Mucosa of rectum (tissue), 2 donors: Measurements from ENCODE around the gene BARHL1.

ENCODE experiments used
- H3K27ac ChIP-seq, 2 donors: one replicate each; pipeline ENCODE4 v1.7.0; 2013; ENCODE audit warnings: inconsistent platforms in 2 of 2, low read depth in 2 of 2, low read length in 2 of 2
- H3K27me3 ChIP-seq, 2 donors: one replicate each; pipeline ENCODE4 v1.7.0; 2013; ENCODE audit warnings: low read length in 2 of 2; ENCODE audit not compliant: control insufficient read depth in 2 of 2, insufficient read depth in 2 of 2
- H3K36me3 ChIP-seq, 2 donors: one replicate each; pipeline ENCODE4 v1.7.0; 2013; ENCODE audit warnings: low read length in 2 of 2; ENCODE audit not compliant: control insufficient read depth in 2 of 2, insufficient read depth in 2 of 2
- H3K4me1 ChIP-seq, 2 donors: one replicate each; pipeline ENCODE4 v1.7.0; 2013; ENCODE audit warnings: low read length in 2 of 2, mild to moderate bottlenecking in 1 of 2; ENCODE audit not compliant: control insufficient read depth in 2 of 2, insufficient read depth in 2 of 2
- H3K4me3 ChIP-seq, 2 donors: one replicate each; pipeline ENCODE4 v1.7.0; 2013; ENCODE audit warnings: low read length in 2 of 2
- H3K9ac ChIP-seq, 2 donors: one replicate each; pipeline ENCODE4 v1.7.0; 2013; ENCODE audit warnings: low read length in 2 of 2, low read depth in 1 of 2, mild to moderate bottlenecking in 1 of 2
- H3K9me3 ChIP-seq, 2 donors: one replicate each; pipeline ENCODE4 v1.7.0; 2013; ENCODE audit warnings: low read length in 2 of 2; ENCODE audit not compliant: control insufficient read depth in 2 of 2
- donor health status: healthy.
- donor health status: Normal muscosa, but diverticular disease.

Gene BARHL1

DNA sequence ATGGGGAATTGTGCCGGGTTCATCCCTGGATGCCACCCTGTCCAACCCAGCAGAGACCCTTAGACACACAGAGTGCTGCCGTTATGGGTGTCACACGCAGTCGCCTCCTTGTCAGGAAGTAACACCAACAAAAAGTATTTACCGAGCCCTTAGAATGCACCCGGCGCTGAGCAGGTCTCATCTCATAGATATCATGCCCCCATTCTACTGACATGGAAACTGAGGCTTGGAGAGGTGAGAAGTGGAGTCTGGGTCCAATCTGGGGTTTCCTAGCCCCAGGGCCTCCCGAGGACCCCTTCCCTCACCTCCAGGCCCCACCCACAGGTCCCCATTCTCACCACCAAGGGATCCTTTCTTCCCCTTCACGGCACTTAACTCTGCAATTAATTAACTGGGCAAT lies 36.8 kb upstream of the BARHL1 start:
- H3K27me3 ChIP-seq = peaks cover 4 to 6% of the 10 kb centered on the region in 2 donors
- H3K27ac ChIP-seq = no peak overlapping the region
- H3K36me3 ChIP-seq = no peaks in the 10 kb centered on the region
- H3K9ac ChIP-seq = no peak overlapping the region
- peaks cover 0 to 9% of the 10 kb centered on the region in 2 donors for H3K4me1 ChIP-seq
- H3K9me3 ChIP-seq = no peaks in the 10 kb centered on the region
- no peak overlapping the region for H3K4me3 ChIP-seq

DNA sequence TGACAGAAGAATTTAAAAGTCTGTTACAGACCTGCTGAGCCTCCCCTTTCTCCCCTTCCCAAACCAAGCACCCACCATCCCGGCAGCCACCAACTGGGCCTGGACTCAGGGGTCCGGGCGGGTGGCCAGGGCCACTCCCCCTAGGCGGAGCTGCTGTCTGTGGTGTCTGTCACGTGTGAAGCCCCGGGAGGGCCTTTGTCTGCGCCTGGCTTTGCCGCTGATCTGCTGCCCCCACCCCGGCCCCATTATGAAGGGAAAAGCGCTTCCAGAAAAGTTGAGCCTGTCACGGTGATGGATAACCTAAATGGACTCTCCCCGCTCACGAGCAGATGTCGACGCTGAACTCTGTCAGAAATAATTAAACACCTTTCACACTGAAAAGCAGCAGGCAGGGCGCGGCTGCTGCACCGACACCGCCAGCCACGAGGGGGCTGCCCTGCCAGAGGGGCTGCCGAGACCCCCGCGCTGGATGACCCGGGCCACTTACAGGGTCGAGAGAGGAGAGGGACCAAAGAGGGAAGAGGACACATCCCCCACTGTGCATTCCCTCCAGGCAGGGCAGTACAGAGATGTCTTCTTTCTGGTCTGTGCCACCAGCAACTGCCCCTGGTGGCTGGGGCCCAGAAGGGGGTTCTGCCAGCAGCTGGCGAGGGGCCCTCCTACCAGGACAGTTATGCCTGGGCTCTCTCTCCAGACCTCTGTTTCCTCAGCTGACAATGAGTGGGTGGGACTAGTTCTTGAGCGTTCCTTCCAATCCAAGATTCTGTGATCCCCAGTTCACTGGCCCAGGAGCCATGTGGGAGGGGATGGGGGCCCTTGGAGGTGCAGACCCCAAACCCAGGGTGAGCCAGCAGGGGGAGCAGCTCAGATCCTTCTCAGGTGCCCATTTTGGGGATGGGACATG lies 36.0 kb upstream of the BARHL1 start:
- Histone ChIP-seq H3K4me1 (peaks cover 0 to 9% of the 10 kb centered on the region in 2 donors), H3K27ac (no peak overlapping the region), H3K9ac (no peak overlapping the region), H3K36me3 (no peaks in the 10 kb centered on the region), H3K9me3 (no peaks in the 10 kb centered on the region), H3K27me3 (peaks cover 5 to 6% of the 10 kb centered on the region in 2 donors), H3K4me3 (no peak overlapping the region)

- Histone ChIP-seq H3K27ac (no peak overlapping the region), H3K9ac (no peak overlapping the region), H3K4me3 (no peak overlapping the region), H3K27me3 (peaks cover 5 to 6% of the 10 kb centered on the region in 2 donors), H3K36me3 (no peaks in the 10 kb centered on the region), H3K4me1 (peaks cover 0 to 9% of the 10 kb centered on the region in 2 donors), H3K9me3 (no peaks in the 10 kb centered on the region)
Measured at GRCh38 chr9:132547052-132547431, 35.4 kb upstream of the BARHL1 start.

DNA sequence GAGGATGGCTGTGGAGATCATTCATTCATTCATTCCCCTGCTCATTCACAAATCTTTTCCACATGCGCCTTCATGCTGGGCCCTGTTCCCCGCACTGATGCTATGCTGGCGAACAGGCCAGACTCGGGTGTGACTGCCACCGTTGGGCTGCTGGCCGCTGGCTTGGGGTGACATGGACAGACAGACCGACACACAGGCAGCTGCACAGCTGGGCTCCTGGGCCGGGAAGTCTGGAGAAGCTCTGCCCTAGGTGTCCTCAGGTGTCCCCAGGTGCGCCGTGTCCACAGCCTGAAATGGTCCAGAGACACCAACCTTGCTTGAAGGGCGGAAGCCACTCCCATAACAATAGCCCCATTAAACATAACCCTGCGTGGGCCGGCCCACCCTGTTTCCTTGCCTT lies 35.0 kb upstream of the BARHL1 start:
- Histone ChIP-seq H3K9me3 (no peaks in the 10 kb centered on the region), H3K9ac (no peak overlapping the region), H3K27me3 (peaks cover 5 to 6% of the 10 kb centered on the region in 2 donors), H3K4me3 (no peak overlapping the region), H3K27ac (no peak overlapping the region), H3K36me3 (no peaks in the 10 kb centered on the region), H3K4me1 (peaks cover 0 to 9% of the 10 kb centered on the region in 2 donors)

DNA sequence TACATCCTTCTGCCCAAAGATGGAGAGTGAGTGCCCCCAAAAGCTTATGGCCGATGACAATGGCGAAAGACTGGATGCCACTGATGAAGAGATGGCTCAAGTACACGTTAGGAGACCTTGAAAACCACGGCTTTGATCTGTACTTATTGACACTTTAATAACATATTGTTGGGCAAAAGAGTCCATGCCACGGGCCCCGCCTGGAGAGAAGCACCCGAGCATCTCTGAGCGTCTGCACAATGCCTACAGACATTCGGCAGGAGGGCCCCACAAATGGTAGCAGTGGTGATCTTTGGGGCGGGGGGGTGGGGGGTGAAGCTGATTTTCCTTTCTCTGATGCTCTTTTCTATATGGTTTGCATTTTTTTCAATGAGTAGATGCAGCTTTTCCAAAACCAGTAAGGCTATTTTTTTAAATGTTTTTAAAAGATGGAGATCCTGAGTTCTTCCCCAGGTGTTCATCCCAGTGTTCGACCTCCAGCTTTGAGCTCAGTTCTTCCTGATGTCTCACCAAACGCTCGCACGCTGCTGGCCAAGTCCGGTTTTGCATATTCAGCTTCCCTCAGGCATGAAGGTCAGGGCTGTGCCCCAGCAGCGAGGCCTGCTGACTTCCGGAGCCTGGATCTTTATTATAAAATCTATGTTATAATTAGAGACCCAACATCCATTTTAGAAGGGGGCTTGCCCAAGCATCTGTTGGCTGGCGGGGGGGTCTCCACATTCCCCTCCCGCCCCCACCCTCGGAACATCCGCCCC lies 34.3 kb upstream of the BARHL1 start:
- H3K4me1 ChIP-seq = peaks cover 0 to 9% of the 10 kb centered on the region in 2 donors
- H3K9ac ChIP-seq = no peak overlapping the region
- peaks cover 5 to 6% of the 10 kb centered on the region in 2 donors for H3K27me3 ChIP-seq
- no peaks in the 10 kb centered on the region for H3K36me3 ChIP-seq
- H3K27ac ChIP-seq = no peak overlapping the region
- H3K9me3 ChIP-seq = no peaks in the 10 kb centered on the region
- no peak overlapping the region for H3K4me3 ChIP-seq

GRCh38 chr9:132548751-132549640 lies 33.4 kb upstream of the BARHL1 start:
- no peak overlapping the region for H3K4me3 ChIP-seq
- peaks cover 6 to 7% of the 10 kb centered on the region in 2 donors for H3K27me3 ChIP-seq
- H3K27ac ChIP-seq = no peak overlapping the region
- peaks cover 0 to 9% of the 10 kb centered on the region in 2 donors for H3K4me1 ChIP-seq
- H3K9ac ChIP-seq = no peak overlapping the region
- no peaks in the 10 kb centered on the region for H3K36me3 ChIP-seq
- H3K9me3 ChIP-seq = no peaks in the 10 kb centered on the region

DNA sequence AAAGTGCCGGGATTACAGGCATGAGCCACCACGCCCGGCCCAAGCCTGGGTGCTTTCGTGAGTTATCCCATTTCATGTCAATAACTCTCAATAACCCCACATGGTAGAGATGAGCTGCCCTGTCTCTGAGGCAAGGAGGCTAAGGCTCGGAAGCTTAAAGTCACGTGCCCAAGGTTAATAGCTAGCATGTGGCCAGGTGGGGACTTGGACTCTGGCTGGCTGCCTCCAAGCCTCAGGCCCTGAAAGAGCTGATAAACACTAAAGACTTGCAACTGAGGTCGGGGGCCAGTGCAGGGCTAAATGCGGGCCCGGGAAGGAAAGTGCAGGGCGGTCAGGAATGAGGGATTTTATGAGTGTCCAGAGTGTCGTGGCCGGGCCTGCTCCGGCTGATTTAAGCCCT lies 30.9 kb upstream of the BARHL1 start:
- H3K9ac ChIP-seq = no peak overlapping the region
- peaks cover 0 to 5% of the 10 kb centered on the region in 2 donors for H3K4me1 ChIP-seq
- no peaks in the 10 kb centered on the region for H3K36me3 ChIP-seq
- no peaks in the 10 kb centered on the region for H3K9me3 ChIP-seq
- H3K4me3 ChIP-seq = no peak overlapping the region
- peaks cover 0 to 5% of the 10 kb centered on the region in 2 donors for H3K27me3 ChIP-seq
- no peak overlapping the region for H3K27ac ChIP-seq

- H3K27ac ChIP-seq = no peak overlapping the region
- H3K36me3 ChIP-seq = no peaks in the 10 kb centered on the region
- H3K4me1 ChIP-seq = peaks cover 0 to 3% of the 10 kb centered on the region in 2 donors
- no peaks in the 10 kb centered on the region for H3K9me3 ChIP-seq
- H3K4me3 ChIP-seq = no peak overlapping the region
- no peak overlapping the region for H3K9ac ChIP-seq
- peaks cover 0 to 5% of the 10 kb centered on the region in 2 donors for H3K27me3 ChIP-seq
Measured at GRCh38 chr9:132552041-132552440, 30.4 kb upstream of the BARHL1 start.

DNA sequence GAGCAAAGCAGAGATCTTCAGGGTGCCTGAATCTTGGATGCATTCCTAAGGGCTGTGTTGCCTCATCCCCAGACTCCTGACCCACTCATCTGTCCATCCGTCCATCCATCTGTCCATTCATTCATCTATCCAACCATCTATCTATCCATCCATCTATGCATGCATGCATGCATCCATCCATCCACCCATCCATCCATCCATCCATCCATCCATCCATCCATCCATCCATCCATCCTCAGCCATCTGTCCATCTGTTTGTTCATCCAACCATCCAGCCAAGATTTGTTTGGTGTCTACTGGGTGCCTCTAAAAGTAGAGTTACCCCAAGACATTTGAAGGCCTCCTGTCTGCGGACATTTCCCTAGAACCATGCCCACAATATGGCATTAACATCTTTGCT lies 27.7 kb upstream of the BARHL1 start:
- no peaks in the 10 kb centered on the region for H3K36me3 ChIP-seq
- no peak overlapping the region for H3K4me3 ChIP-seq
- peaks cover 0 to 5% of the 10 kb centered on the region in 2 donors for H3K27me3 ChIP-seq
- no peak overlapping the region for H3K9ac ChIP-seq
- H3K4me1 ChIP-seq = no peaks in the 10 kb centered on the region
- H3K27ac ChIP-seq = no peak overlapping the region
- no peaks in the 10 kb centered on the region for H3K9me3 ChIP-seq
